Ishikawa (cell line): ENCODE measurements around the gene MYOZ3.

Source experiments
- CEBPB ChIP-seq: IDR thresholded peaks from 2 replicates; pipeline ENCODE4 v1.6.1; 2012
- CREB1 ChIP-seq: IDR thresholded peaks from 2 replicates; pipeline ENCODE4 v1.6.1; 2012; ENCODE audit warnings: low read depth
- EGR1 ChIP-seq: IDR thresholded peaks from 2 replicates; pipeline ENCODE4 v1.6.1; 2012
- EP300 ChIP-seq: IDR thresholded peaks from 2 replicates; pipeline ENCODE4 v1.6.1; 2012; ENCODE audit warnings: borderline replicate concordance
- FOXM1 ChIP-seq: IDR thresholded peaks from 2 replicates; pipeline ENCODE4 v1.6.1; 2012; ENCODE audit warnings: low read depth, borderline replicate concordance
- MAX ChIP-seq: IDR thresholded peaks from 2 replicates; pipeline ENCODE4 v1.6.1; 2012
- NFIC ChIP-seq: IDR thresholded peaks from 2 replicates; pipeline ENCODE4 v1.6.1; 2012
- RAD21 ChIP-seq: IDR thresholded peaks from 2 replicates; pipeline ENCODE4 v1.6.1; 2012; ENCODE audit warnings: low read depth
- REST ChIP-seq: IDR thresholded peaks from 2 replicates; pipeline ENCODE4 v1.6.1; 2012; ENCODE audit warnings: low read depth, mild to moderate bottlenecking
- TAF1 ChIP-seq: IDR thresholded peaks from 2 replicates; pipeline ENCODE4 v1.6.1; 2012; ENCODE audit warnings: low read depth, mild to moderate bottlenecking
- TCF12 ChIP-seq: IDR thresholded peaks from 2 replicates; pipeline ENCODE4 v1.6.1; 2012; ENCODE audit warnings: low read depth
- TEAD4 ChIP-seq: IDR thresholded peaks from 2 replicates; pipeline ENCODE4 v1.6.1; 2012
- USF1 ChIP-seq: IDR thresholded peaks from 2 replicates; pipeline ENCODE4 v1.6.1; 2012
- YY1 ChIP-seq: IDR thresholded peaks from 2 replicates; pipeline ENCODE4 v1.6.1; 2012; ENCODE audit warnings: low read depth
- ZBTB7A ChIP-seq: IDR thresholded peaks from 2 replicates; pipeline ENCODE4 v1.6.1; 2012; ENCODE audit warnings: low read depth

Gene MYOZ3

GRCh38 chr5:150648294-150649107 is 12.6 kb upstream of the MYOZ3 start:
- TF ChIP-seq NFIC, result no peak
- TF ChIP-seq ZBTB7A, result no peak
- TF ChIP-seq CREB1, result no peak
- no peak for TF ChIP-seq YY1
- TF ChIP-seq EGR1, result no peak
- no peak for TF ChIP-seq FOXM1
- no peak for TF ChIP-seq MAX
- TF ChIP-seq CEBPB, result no peak
- no peak for TF ChIP-seq RAD21
- TF ChIP-seq REST, result no peak
- TF ChIP-seq USF1, result no peak
- no peak for TF ChIP-seq TCF12
- no peak for TF ChIP-seq EP300

GRCh38 chr5:150649108-150650020 is 11.7 kb upstream of the MYOZ3 start:
- no peak for TF ChIP-seq ZBTB7A
- no peak for TF ChIP-seq EP300
- no peak for TF ChIP-seq CREB1
- TF ChIP-seq NFIC, result no peak

- no peak for TF ChIP-seq USF1
- no peak for TF ChIP-seq TCF12
- no peak for TF ChIP-seq NFIC
- TF ChIP-seq CREB1, result no peak
- no peak for TF ChIP-seq MAX
- no peak for TF ChIP-seq TEAD4
- TF ChIP-seq YY1, result no peak
- no peak for TF ChIP-seq RAD21
- TF ChIP-seq REST, result no peak
- TF ChIP-seq CEBPB, result no peak
- no peak for TF ChIP-seq EGR1
- no peak for TF ChIP-seq ZBTB7A
- TF ChIP-seq TAF1, result no peak
- no peak for TF ChIP-seq EP300
These were observed 10.7 kb upstream of the MYOZ3 start for GRCh38 chr5:150650021-150651006.

- TF ChIP-seq FOXM1 (no peak), RAD21 (no peak), TEAD4 (no peak), MAX (no peak), TAF1 (no peak), YY1 (no peak), USF1 (no peak)
These were observed 9.7 kb upstream of the MYOZ3 start for GRCh38 chr5:150651382-150651781.
